IgD-negative memory B cell (primary cell): ENCODE measurements around the gene JPH2. TPM values are rescaled to one million over a fixed set of nuclear protein-coding genes. Genes with fewer than 3 reads are reported as not detected.
"Not testable (repeated sequence)": the region's sequence is repeated elsewhere in the genome, so short reads cannot be mapped to it uniquely, and the experiment has no call there.

ENCODE experiments used
- H3K27ac Mint-ChIP-seq, 3 donors: one replicate each; pipeline ENCODE4 v1.8.0; 2020 to 2022; ENCODE audit warnings: mild to moderate bottlenecking in 3 of 3, mixed read lengths in 3 of 3, moderate library complexity in 1 of 3
- H3K27me3 Mint-ChIP-seq: one replicate; pipeline ENCODE4 v1.8.0; 2021; ENCODE audit warnings: mixed read lengths
- H3K36me3 Mint-ChIP-seq: one replicate; pipeline ENCODE4 v1.8.0; 2020; ENCODE audit warnings: mild to moderate bottlenecking, mixed read lengths
- H3K4me1 Mint-ChIP-seq, 3 donors: one replicate each; pipeline ENCODE4 v1.8.0; 2020 to 2022; ENCODE audit warnings: mixed read lengths in 3 of 3, mild to moderate bottlenecking in 1 of 3
- H3K4me3 Mint-ChIP-seq, 4 donors: one replicate each; pipeline ENCODE4 v1.8.0; 2020 to 2022; ENCODE audit warnings: mild to moderate bottlenecking in 4 of 4, mixed read lengths in 4 of 4, moderate library complexity in 3 of 4
- H3K9me3 Mint-ChIP-seq, 3 donors: one replicate each; pipeline ENCODE4 v1.8.0; 2020 to 2021; ENCODE audit warnings: mixed read lengths in 3 of 3, mild to moderate bottlenecking in 1 of 3
- polyA plus RNA-seq: library from polyadenylated mRNA; unstranded; fragments of 300-500 nt; fragmentation: Illumina TruSeq; gene quantifications from one replicate; pipeline ENCODE4 v1.2.3, GENCODE V29; 2021

Gene JPH2
- polyA plus RNA-seq, 1 donor from 2014 or later = not detected

GRCh38 chr20:44138867-44139266 lies 48.1 kb downstream of the JPH2 start:
- H3K9me3 Mint-ChIP-seq = no peaks in the 10 kb centered on the region
- H3K27me3 Mint-ChIP-seq = peaks cover 24% of the 10 kb centered on the region
- H3K4me1 Mint-ChIP-seq = peaks cover 0 to 7% (median 4%) of the 10 kb centered on the region in 3 donors
- no peaks in the 10 kb centered on the region for H3K36me3 Mint-ChIP-seq
- H3K4me3 Mint-ChIP-seq = no peak overlapping the region
- no peak overlapping the region for H3K27ac Mint-ChIP-seq

GRCh38 chr20:44137266-44137801 lies 49.7 kb downstream of the JPH2 start:
- no peak overlapping the region for H3K4me3 Mint-ChIP-seq
- H3K27ac Mint-ChIP-seq = no peak overlapping the region
- peaks cover 0 to 5% (median 4%) of the 10 kb centered on the region in 3 donors for H3K4me1 Mint-ChIP-seq
- peaks cover 21% of the 10 kb centered on the region for H3K27me3 Mint-ChIP-seq
- H3K9me3 Mint-ChIP-seq = no peaks in the 10 kb centered on the region
- H3K36me3 Mint-ChIP-seq = no peaks in the 10 kb centered on the region

- H3K36me3 Mint-ChIP-seq = no peaks in the 10 kb centered on the region
- no peak overlapping the region for H3K4me3 Mint-ChIP-seq
- H3K27me3 Mint-ChIP-seq = peaks cover 18% of the 10 kb centered on the region
- peaks cover 0 to 5% (median 4%) of the 10 kb centered on the region in 3 donors for H3K4me1 Mint-ChIP-seq
- H3K9me3 Mint-ChIP-seq = no peaks in the 10 kb centered on the region
- H3K27ac Mint-ChIP-seq = no peak overlapping the region
Observed at GRCh38 chr20:44136579-44137265, 50.3 kb downstream of the JPH2 start.

GRCh38 chr20:44135417-44136204 lies 51.4 kb downstream of the JPH2 start:
- Mint-ChIP-seq H3K27ac (no peak overlapping the region), H3K27me3 (peaks cover 18% of the 10 kb centered on the region), H3K9me3 (no peaks in the 10 kb centered on the region), H3K4me1 (peaks cover 0 to 5% (median 4%) of the 10 kb centered on the region in 3 donors), H3K36me3 (no peaks in the 10 kb centered on the region), H3K4me3 (no peak overlapping the region)

GRCh38 chr20:44135012-44135412 lies 52.0 kb downstream of the JPH2 start:
- H3K36me3 Mint-ChIP-seq = no peaks in the 10 kb centered on the region
- H3K4me1 Mint-ChIP-seq = peaks cover 0 to 5% (median 4%) of the 10 kb centered on the region in 3 donors
- H3K9me3 Mint-ChIP-seq = no peaks in the 10 kb centered on the region
- no peak overlapping the region for H3K27ac Mint-ChIP-seq
- H3K27me3 Mint-ChIP-seq = peaks cover 18% of the 10 kb centered on the region
- H3K4me3 Mint-ChIP-seq = no peak overlapping the region

- peaks cover 0 to 5% (median 4%) of the 10 kb centered on the region in 3 donors for H3K4me1 Mint-ChIP-seq
- no peak overlapping the region for H3K4me3 Mint-ChIP-seq
- peaks cover 14% of the 10 kb centered on the region for H3K27me3 Mint-ChIP-seq
- no peaks in the 10 kb centered on the region for H3K36me3 Mint-ChIP-seq
- no peak overlapping the region for H3K27ac Mint-ChIP-seq
- no peaks in the 10 kb centered on the region for H3K9me3 Mint-ChIP-seq
Observed at GRCh38 chr20:44133424-44133823, 53.6 kb downstream of the JPH2 start.

- no peaks in the 10 kb centered on the region for H3K36me3 Mint-ChIP-seq
- H3K27ac Mint-ChIP-seq = no peak overlapping the region
- H3K27me3 Mint-ChIP-seq = peaks cover 11% of the 10 kb centered on the region
- peaks cover 0 to 5% (median 4%) of the 10 kb centered on the region in 3 donors for H3K4me1 Mint-ChIP-seq
- no peak overlapping the region for H3K4me3 Mint-ChIP-seq
- H3K9me3 Mint-ChIP-seq = no peaks in the 10 kb centered on the region
Observed at GRCh38 chr20:44131704-44132103, 55.3 kb downstream of the JPH2 start.

GRCh38 chr20:44129911-44130718 lies 56.9 kb downstream of the JPH2 start:
- Mint-ChIP-seq H3K36me3 (no peaks in the 10 kb centered on the region), H3K9me3 (no peaks in the 10 kb centered on the region), H3K27ac (no peak overlapping the region), H3K4me1 (peaks cover 0 to 3% (median 2%) of the 10 kb centered on the region in 3 donors), H3K4me3 (no peak overlapping the region), H3K27me3 (peaks cover 6% of the 10 kb centered on the region)

- H3K27ac Mint-ChIP-seq, H3K9me3 Mint-ChIP-seq: not testable (repeated sequence)
Observed at GRCh38 chr20:44129300-44129699, 57.7 kb downstream of the JPH2 start.

GRCh38 chr20:44126445-44126844 lies 60.5 kb downstream of the JPH2 start:
- Mint-ChIP-seq H3K9me3 (no peaks in the 10 kb centered on the region), H3K27me3 (peaks cover 15% of the 10 kb centered on the region), H3K4me3 (no peak overlapping the region), H3K36me3 (no peaks in the 10 kb centered on the region), H3K4me1 (no peaks in the 10 kb centered on the region), H3K27ac (no peak overlapping the region)

More at GRCh38 chr20:44129300-44129699, 57.7 kb downstream of the JPH2 start:
- H3K4me1 Mint-ChIP-seq, H3K4me3 Mint-ChIP-seq, H3K27me3 Mint-ChIP-seq, H3K36me3 Mint-ChIP-seq: not testable (repeated sequence)

GRCh38 chr20:44125332-44126127 lies 61.5 kb downstream of the JPH2 start:
- Mint-ChIP-seq H3K9me3 (no peaks in the 10 kb centered on the region), H3K27ac (no peak overlapping the region), H3K4me1 (no peaks in the 10 kb centered on the region), H3K4me3 (no peak overlapping the region), H3K36me3 (no peaks in the 10 kb centered on the region), H3K27me3 (peaks cover 15% of the 10 kb centered on the region)

GRCh38 chr20:44123874-44124535 lies 63.0 kb downstream of the JPH2 start:
- Mint-ChIP-seq H3K36me3 (no peaks in the 10 kb centered on the region), H3K4me3 (no peak overlapping the region), H3K4me1 (no peaks in the 10 kb centered on the region), H3K9me3 (no peaks in the 10 kb centered on the region), H3K27ac (no peak overlapping the region), H3K27me3 (peaks cover 9% of the 10 kb centered on the region)

- H3K27ac Mint-ChIP-seq = no peak overlapping the region
- peaks cover 9% of the 10 kb centered on the region for H3K27me3 Mint-ChIP-seq
- H3K4me1 Mint-ChIP-seq = no peaks in the 10 kb centered on the region
- H3K36me3 Mint-ChIP-seq = no peaks in the 10 kb centered on the region
- no peaks in the 10 kb centered on the region for H3K9me3 Mint-ChIP-seq
- no peak overlapping the region for H3K4me3 Mint-ChIP-seq
Observed at GRCh38 chr20:44123251-44123650, 63.7 kb downstream of the JPH2 start.
